ENCODE data around the gene ACTR3C. TPM values are rescaled to one million over a fixed set of nuclear protein-coding genes. Genes with fewer than 3 reads are reported as not detected.
A peak's percentile ranks its signal among the peaks of the same experiment; 100 is the strongest.

Gene ACTR3C
- total and polyA plus RNA-seq, 2 of the 13 experiments (the other 11 are each of a cell fraction or from before 2014, with no cell fraction given): 3.8 to 7.5 TPM

GRCh38 chr7:150337659-150338081, 14.3 kb upstream of the ACTR3C start:
- no TSS peak for BruUV-seq (replicated peaks)
- no peak overlapping the region for H3K27ac ChIP-seq (ENCODE audit: extremely low read length, insufficient read depth, low read length)
- CTCF ChIA-PET (ENCODE audit: low intra/inter-chr PET ratio, low total read pairs): no interaction called here
- TF ChIP-seq HMGXB3 (CRISPR knock-in tag; IDR thresholded peaks at IDR 0.05; ENCODE audit: borderline replicate concordance): no peak
- TF ChIP-seq ARNTL (CRISPR knock-in tag; IDR thresholded peaks at IDR 0.05): no peak
- no peak for TF ChIP-seq ZNF749 (CRISPR knock-in tag; IDR thresholded peaks at IDR 0.05; ENCODE audit: borderline replicate concordance)
- TF ChIP-seq SIX4 (CRISPR knock-in tag; IDR thresholded peaks at IDR 0.05): no peak
- TF ChIP-seq, protein P1, sequence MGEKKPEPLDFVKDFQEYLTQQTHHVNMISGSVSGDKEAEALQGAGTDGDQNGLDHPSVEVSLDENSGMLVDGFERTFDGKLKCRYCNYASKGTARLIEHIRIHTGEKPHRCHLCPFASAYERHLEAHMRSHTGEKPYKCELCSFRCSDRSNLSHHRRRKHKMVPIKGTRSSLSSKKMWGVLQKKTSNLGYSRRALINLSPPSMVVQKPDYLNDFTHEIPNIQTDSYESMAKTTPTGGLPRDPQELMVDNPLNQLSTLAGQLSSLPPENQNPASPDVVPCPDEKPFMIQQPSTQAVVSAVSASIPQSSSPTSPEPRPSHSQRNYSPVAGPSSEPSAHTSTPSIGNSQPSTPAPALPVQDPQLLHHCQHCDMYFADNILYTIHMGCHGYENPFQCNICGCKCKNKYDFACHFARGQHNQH (CRISPR knock-in tag; IDR thresholded peaks at IDR 0.05): no peak
- peak; percentile 19; the same call in 1 of the 2 replicates for TF ChIP-seq POLR2G (IDR thresholded peaks at IDR 0.05; ENCODE audit: low read depth, low read length)
- no peak for TF ChIP-seq ZNF513 (CRISPR knock-in tag; conservative IDR thresholded peaks at IDR 0.05)
- no peak for TF ChIP-seq ZBTB37 (CRISPR knock-in tag; IDR thresholded peaks at IDR 0.05)
- TF ChIP-seq, protein P2, sequence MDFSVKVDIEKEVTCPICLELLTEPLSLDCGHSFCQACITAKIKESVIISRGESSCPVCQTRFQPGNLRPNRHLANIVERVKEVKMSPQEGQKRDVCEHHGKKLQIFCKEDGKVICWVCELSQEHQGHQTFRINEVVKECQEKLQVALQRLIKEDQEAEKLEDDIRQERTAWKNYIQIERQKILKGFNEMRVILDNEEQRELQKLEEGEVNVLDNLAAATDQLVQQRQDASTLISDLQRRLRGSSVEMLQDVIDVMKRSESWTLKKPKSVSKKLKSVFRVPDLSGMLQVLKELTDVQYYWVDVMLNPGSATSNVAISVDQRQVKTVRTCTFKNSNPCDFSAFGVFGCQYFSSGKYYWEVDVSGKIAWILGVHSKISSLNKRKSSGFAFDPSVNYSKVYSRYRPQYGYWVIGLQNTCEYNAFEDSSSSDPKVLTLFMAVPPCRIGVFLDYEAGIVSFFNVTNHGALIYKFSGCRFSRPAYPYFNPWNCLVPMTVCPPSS (IDR thresholded peaks at IDR 0.05): no peak
- no peak for TF ChIP-seq ZBTB39 (CRISPR knock-in tag; IDR thresholded peaks at IDR 0.05)
- no peak for TF ChIP-seq ATF7-NPFF (CRISPR knock-in tag; IDR thresholded peaks at IDR 0.05; ENCODE audit: low read depth)

More at GRCh38 chr7:150337659-150338081, 14.3 kb upstream of the ACTR3C start:
- Histone ChIP-seq H3K36me3 (replicated peaks in 1 of 2; ENCODE audit: control insufficient read depth in 1 of 2, insufficient read depth in 2 of 2, low read length in 2 of 2) (peaks cover 7 to 11% of the 10 kb centered on the region in 2 experiments; a peak in 3 of 5 replicates), H2AFZ (ENCODE audit: low read length) (no peak overlapping the region), H3K4me1 (ENCODE audit: insufficient read depth, low read length) (peaks cover 27% of the 10 kb centered on the region), H3K9ac (ENCODE audit: insufficient read depth, low read depth, low read length) (no peak overlapping the region), H3K27me3 (ENCODE audit: control insufficient read depth in 1 of 2, insufficient read depth in 2 of 2, low read length in 2 of 2) (no peaks in the 10 kb centered on the region; a peak in 1 of 5 replicates), H3K9me3 (ENCODE audit: low read length) (no peaks in the 10 kb centered on the region), H3K79me2 (ENCODE audit: insufficient read depth, low read length) (peaks cover 3% of the 10 kb centered on the region), H3K4me2 (ENCODE audit: low read depth, low read length) (no peak overlapping the region), H3K4me3 (replicated peaks in 1 of 3; ENCODE audit: insufficient read depth in 1 of 3, low read depth in 2 of 3, low read length in 3 of 3) (no peak overlapping the region), H4K20me1 (ENCODE audit: insufficient read depth, low read length) (peaks cover 2% of the 10 kb centered on the region; the same call in 1 of the 2 replicates)
- DNase-seq (ENCODE audit: low spot score) (no peak), ATAC-seq (no peak), FAIRE-seq (no peak)
- 98% methylated on average over 5 of the region's 6 CpGs for WGBS (ENCODE audit: low lambda C conversion rate)
- intact Hi-C loops (cut with micrococcal nuclease; ENCODE audit: unreplicated experiment): no loop called here
- POLR2A ChIA-PET: interaction anchor here (1.0 to 1.7 kb wide), 3 partner anchors 12 to 31 kb away, joined by 3 to 7 read pairs (median 3); partner anchors contain the start of genes ACTR3C, LRRC61 and REPIN1
- in situ Hi-C loops (cut with HindIII; ENCODE audit: extremely low pct_ligation_motif_present, low pct_unique_long_range_greater_than_20kb): no loop called here

Measured in HepG2 (cell line).